Parathyroid adenoma (tissue), 2 donors: ENCODE measurements around the gene SLCO2A1.

Experiments used
- H2AFZ ChIP-seq: fragments of 300-600 bp; sonication (generic); one replicate; pipeline ENCODE4 v1.7.0; 2017; ENCODE audit warnings: antibody characterized with exemption, mild to moderate bottlenecking
- H3K27ac ChIP-seq: fragments of 300-600 bp; sonication (generic); one replicate; pipeline ENCODE4 v1.7.0; 2017
- H3K27me3 ChIP-seq: fragments of 300-600 bp; sonication (generic); one replicate; pipeline ENCODE4 v1.7.0; 2017; ENCODE audit warnings: low read length; ENCODE audit not compliant: control insufficient read depth, insufficient read depth
- H3K36me3 ChIP-seq: fragments of 300-600 bp; sonication (generic); one replicate; pipeline ENCODE4 v1.7.0; 2017; ENCODE audit warnings: low read length; ENCODE audit not compliant: control insufficient read depth, insufficient read depth
- H3K4me1 ChIP-seq: fragments of 300-600 bp; sonication (generic); one replicate; pipeline ENCODE4 v1.7.0; 2017; ENCODE audit warnings: control low read depth
- H3K4me2 ChIP-seq: fragments of 300-600 bp; sonication (generic); one replicate; pipeline ENCODE4 v1.7.0; 2017; ENCODE audit warnings: low read length
- H3K4me3 ChIP-seq: fragments of 300-600 bp; sonication (generic); one replicate; pipeline ENCODE4 v1.7.0; 2017; ENCODE audit warnings: low read depth, low read length
- H3K79me2 ChIP-seq: fragments of 300-600 bp; sonication (generic); one replicate; pipeline ENCODE4 v1.7.0; 2017; ENCODE audit warnings: control low read depth
- H3K9ac ChIP-seq: fragments of 300-600 bp; sonication (generic); one replicate; pipeline ENCODE4 v1.7.0; 2017; ENCODE audit warnings: mild to moderate bottlenecking
- H3K9me3 ChIP-seq: fragments of 300-600 bp; sonication (generic); one replicate; pipeline ENCODE4 v1.7.0; 2017; ENCODE audit warnings: low read length; ENCODE audit not compliant: control insufficient read depth
- TF ChIP-seq, protein P1 (sequence below): fragments of 300-600 bp; sonication (generic); IDR thresholded peaks from one replicate; pipeline ENCODE4 v1.7.0; 2017; ENCODE audit warnings: antibody characterized with exemption, mild to moderate bottlenecking
- donor health status: primary hyperparathyroidism.

The SLCO2A1 gene

DNA sequence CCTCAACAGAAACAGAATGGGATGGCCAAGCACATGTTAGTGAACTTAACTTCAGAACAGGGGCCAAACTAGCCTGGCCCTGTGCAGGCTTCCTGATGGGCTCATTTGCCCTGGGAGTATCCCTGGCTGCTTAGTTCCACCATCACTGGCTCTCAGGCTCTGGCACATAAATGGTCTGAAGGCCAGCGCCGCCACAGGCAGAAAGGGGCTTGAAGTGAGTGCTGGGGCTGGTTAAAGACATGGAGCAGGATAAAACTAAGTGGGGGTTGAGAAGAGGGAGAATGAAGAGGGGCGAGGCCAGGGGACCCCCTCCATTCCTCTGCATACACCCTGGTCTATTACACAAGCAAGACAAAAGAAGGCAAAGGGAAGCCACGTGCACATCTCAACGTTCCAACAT, 12.2 kb downstream of the SLCO2A1 start:
- Histone ChIP-seq H3K27me3 (no peaks in the 10 kb centered on the region), H3K27ac (no peak overlapping the region), H3K4me1 (no peaks in the 10 kb centered on the region), H3K4me2 (no peak overlapping the region), H3K36me3 (no peaks in the 10 kb centered on the region), H2AFZ (no peak overlapping the region), H3K9ac (no peak overlapping the region), H3K79me2 (no peaks in the 10 kb centered on the region), H3K9me3 (no peaks in the 10 kb centered on the region), H3K4me3 (no peak overlapping the region)
- TF ChIP-seq, protein P1, sequence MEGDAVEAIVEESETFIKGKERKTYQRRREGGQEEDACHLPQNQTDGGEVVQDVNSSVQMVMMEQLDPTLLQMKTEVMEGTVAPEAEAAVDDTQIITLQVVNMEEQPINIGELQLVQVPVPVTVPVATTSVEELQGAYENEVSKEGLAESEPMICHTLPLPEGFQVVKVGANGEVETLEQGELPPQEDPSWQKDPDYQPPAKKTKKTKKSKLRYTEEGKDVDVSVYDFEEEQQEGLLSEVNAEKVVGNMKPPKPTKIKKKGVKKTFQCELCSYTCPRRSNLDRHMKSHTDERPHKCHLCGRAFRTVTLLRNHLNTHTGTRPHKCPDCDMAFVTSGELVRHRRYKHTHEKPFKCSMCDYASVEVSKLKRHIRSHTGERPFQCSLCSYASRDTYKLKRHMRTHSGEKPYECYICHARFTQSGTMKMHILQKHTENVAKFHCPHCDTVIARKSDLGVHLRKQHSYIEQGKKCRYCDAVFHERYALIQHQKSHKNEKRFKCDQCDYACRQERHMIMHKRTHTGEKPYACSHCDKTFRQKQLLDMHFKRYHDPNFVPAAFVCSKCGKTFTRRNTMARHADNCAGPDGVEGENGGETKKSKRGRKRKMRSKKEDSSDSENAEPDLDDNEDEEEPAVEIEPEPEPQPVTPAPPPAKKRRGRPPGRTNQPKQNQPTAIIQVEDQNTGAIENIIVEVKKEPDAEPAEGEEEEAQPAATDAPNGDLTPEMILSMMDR: no peak

DNA sequence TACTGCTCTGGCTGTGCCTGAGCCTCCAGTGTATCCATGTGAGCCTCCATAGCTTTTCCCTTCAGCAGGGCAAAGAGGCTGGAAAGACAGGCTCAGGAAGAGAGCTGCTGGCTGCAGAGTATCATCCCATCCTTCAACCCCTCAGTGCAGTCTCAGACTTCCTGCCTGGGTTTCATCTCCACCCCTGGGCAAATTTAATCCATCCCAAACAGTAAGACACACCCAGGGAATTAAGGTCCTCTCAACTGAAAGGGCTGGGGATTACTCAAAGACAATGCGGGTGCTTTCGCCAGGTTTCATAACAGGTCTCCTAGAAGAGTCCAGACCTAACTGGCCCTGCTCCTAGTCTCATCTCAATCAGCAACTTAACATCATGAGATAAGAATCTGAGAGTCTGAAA, 15.5 kb downstream of the SLCO2A1 start:
- TF ChIP-seq, protein P1: no peak
- Histone ChIP-seq H3K4me1 (no peaks in the 10 kb centered on the region), H3K27ac (no peak overlapping the region), H3K4me2 (no peak overlapping the region), H3K9ac (no peak overlapping the region), H3K27me3 (no peaks in the 10 kb centered on the region), H2AFZ (no peak overlapping the region), H3K79me2 (no peaks in the 10 kb centered on the region), H3K4me3 (no peak overlapping the region), H3K36me3 (no peaks in the 10 kb centered on the region), H3K9me3 (no peaks in the 10 kb centered on the region)

DNA sequence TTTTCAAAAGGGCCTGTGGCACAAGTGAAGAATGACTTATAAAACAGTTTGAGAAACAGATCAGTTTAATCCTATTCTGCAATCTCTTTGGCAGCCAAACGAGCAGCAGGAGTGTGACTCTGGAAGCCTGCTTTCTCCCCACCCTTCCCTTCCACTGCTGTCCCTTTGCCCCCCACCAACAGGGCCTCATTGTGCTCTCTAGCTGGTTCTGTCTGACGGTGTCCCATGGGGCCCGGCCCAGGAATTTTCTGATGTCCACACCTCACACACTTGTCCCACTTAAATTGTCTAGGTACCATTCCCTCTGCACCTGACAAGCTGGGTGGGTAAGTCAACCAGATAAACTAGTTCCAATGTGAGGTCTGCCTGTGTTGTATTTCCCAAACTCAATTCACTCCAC, 16.4 kb downstream of the SLCO2A1 start:
- H3K9ac ChIP-seq: no peak overlapping the region
- H3K79me2 ChIP-seq: no peaks in the 10 kb centered on the region
- no peak overlapping the region for H3K4me3 ChIP-seq
- H3K36me3 ChIP-seq: no peaks in the 10 kb centered on the region
- no peak overlapping the region for H3K27ac ChIP-seq
- no peaks in the 10 kb centered on the region for H3K27me3 ChIP-seq
- TF ChIP-seq, protein P1: no peak
- H3K4me2 ChIP-seq: no peak overlapping the region
- H3K9me3 ChIP-seq: no peaks in the 10 kb centered on the region
- no peaks in the 10 kb centered on the region for H3K4me1 ChIP-seq
- no peak overlapping the region for H2AFZ ChIP-seq

DNA sequence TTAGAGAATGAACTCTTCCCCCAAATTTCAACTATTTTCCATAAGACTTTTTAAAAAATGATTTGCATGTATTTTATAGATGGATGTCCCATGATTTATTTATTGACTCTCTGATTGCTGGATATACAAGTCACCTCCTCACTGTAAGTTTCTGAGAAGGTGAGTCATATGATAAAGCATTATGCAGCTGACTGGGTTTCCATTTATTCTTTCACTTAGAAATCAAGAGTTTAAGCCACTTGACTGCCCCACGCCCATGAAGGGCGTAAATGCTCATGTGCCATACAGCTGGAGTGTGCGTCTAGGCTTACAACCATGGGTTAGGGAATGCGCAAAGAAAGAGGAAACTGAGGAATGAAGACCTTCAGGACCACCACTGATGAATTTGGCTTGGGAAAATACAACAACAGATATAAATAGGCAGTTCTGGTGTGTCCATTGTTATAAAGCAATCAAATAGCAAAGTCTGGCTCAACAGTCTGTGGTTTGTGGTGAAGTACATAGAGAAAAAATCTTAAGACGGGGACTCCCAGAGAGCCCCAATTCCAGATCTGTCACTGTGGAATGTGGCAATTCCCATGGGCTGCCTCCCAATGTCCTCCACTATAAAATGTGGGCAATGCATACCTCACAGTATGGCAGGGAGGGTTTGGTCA, 20.3 kb downstream of the SLCO2A1 start:
- TF ChIP-seq, protein P1: no peak
- H2AFZ ChIP-seq: no peak overlapping the region
- H3K9ac ChIP-seq: no peak overlapping the region
- H3K4me2 ChIP-seq: no peak overlapping the region
- H3K79me2 ChIP-seq: no peaks in the 10 kb centered on the region
- no peaks in the 10 kb centered on the region for H3K9me3 ChIP-seq
- H3K27me3 ChIP-seq: no peaks in the 10 kb centered on the region
- no peaks in the 10 kb centered on the region for H3K36me3 ChIP-seq
- H3K27ac ChIP-seq: no peak overlapping the region
- H3K4me3 ChIP-seq: no peak overlapping the region
- H3K4me1 ChIP-seq: no peaks in the 10 kb centered on the region

DNA sequence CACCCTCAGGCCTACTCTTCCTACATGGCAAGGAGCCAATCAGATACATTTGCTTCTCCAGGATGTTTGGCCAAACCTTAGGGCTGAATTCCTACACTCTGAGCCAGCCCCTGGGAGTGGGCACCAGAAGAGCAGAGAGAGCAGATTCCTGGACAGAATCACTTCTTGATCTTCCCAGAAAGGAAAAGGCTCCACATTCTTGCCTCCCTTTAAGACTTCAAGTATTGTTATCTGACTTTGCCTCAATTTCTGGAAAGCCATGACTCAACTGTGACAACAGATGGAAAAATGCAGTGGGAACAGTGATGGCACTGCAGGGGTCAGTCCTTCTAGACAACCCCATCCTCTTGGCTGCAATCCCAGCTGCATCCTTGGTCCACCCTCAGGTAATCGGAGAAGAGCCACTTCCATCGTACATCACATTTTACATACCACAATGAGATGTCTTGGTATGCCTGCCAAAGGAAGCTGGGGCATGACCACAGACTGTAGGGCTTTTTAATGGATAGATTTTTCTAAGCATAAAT, 21.0 kb downstream of the SLCO2A1 start:
- no peak overlapping the region for H3K4me2 ChIP-seq
- H3K9ac ChIP-seq: no peak overlapping the region
- no peaks in the 10 kb centered on the region for H3K9me3 ChIP-seq
- TF ChIP-seq, protein P1: no peak
- H3K27ac ChIP-seq: no peak overlapping the region
- H3K79me2 ChIP-seq: no peaks in the 10 kb centered on the region
- H3K36me3 ChIP-seq: no peaks in the 10 kb centered on the region
- H2AFZ ChIP-seq: no peak overlapping the region
- no peaks in the 10 kb centered on the region for H3K27me3 ChIP-seq
- H3K4me3 ChIP-seq: no peak overlapping the region
- no peaks in the 10 kb centered on the region for H3K4me1 ChIP-seq
